ENCODE data around the gene NEDD4L. TPM values are rescaled to one million over a fixed set of nuclear protein-coding genes. Genes with fewer than 3 reads are reported as not detected.
A peak's percentile ranks its signal among the peaks of the same experiment; 100 is the strongest.

Gene NEDD4L
- total RNA-seq, 1 experiment from 2014 or later = 108 TPM

DNA sequence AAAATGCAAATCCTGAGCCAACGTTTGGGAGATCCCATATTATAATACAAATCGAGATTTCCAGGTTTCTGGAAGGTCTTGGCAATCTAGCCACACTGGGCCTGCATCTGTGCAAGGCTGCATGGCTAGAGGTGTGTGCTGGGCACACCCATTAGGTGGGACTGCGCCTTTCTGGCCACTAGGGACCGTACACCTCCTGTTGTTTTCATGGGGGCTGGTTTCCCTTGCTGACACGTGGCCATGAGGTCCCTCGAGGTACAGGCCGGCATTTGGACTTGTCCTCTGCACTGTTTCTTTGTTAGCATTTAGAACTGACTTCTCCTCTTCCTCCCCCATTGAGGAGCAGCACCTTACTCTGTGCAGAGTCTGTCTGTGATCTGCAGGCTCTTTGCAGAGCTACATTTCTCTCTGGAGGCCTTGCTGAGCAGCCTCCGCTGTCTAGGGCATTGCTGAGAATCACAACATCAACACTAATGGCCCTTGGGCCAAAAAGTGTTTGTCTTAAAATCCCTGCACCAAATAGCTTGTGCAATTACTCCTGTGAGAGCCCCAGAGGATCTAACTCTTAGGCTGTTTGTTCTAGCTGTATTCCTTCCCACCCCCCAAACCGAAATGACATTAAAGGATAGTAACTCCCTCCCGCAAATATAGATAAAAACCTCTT is 131.2 kb downstream of the NEDD4L start:
- DNase-seq (ENCODE audit: unreplicated experiment) = no peak
- H3K9me3 Mint-ChIP-seq (ENCODE audit: unreplicated experiment) = no peaks in the 10 kb centered on the region
- TF ChIP-seq, protein P1, sequence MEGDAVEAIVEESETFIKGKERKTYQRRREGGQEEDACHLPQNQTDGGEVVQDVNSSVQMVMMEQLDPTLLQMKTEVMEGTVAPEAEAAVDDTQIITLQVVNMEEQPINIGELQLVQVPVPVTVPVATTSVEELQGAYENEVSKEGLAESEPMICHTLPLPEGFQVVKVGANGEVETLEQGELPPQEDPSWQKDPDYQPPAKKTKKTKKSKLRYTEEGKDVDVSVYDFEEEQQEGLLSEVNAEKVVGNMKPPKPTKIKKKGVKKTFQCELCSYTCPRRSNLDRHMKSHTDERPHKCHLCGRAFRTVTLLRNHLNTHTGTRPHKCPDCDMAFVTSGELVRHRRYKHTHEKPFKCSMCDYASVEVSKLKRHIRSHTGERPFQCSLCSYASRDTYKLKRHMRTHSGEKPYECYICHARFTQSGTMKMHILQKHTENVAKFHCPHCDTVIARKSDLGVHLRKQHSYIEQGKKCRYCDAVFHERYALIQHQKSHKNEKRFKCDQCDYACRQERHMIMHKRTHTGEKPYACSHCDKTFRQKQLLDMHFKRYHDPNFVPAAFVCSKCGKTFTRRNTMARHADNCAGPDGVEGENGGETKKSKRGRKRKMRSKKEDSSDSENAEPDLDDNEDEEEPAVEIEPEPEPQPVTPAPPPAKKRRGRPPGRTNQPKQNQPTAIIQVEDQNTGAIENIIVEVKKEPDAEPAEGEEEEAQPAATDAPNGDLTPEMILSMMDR (IDR thresholded peaks at IDR 0.05; ENCODE audit: unreplicated experiment) = no peak
- H3K27me3 Mint-ChIP-seq (ENCODE audit: insufficient read depth, unreplicated experiment) = no peaks in the 10 kb centered on the region
- no TSS peak for BruUV-seq (replicated peaks)
- H3K36me3 Mint-ChIP-seq (ENCODE audit: insufficient read depth, unreplicated experiment) = no peaks in the 10 kb centered on the region
- H3K4me3 Mint-ChIP-seq (ENCODE audit: unreplicated experiment) = no peak overlapping the region
- ChIA-PET CTCF (interaction anchor here (0.7 to 1.3 kb wide), 3 partner anchors 27 to 132 kb away, joined by 4 read pairs; no protein-coding TSS in a partner anchor), POLR2A (interaction anchor here (1.0 to 1.2 kb wide), 2 partner anchors 17 to 32 kb away, joined by 3 read pairs; no protein-coding TSS in a partner anchor)
- intact Hi-C loops (cut with micrococcal nuclease) = no loop called here
- peaks cover 12% of the 10 kb centered on the region for H3K4me1 Mint-ChIP-seq (ENCODE audit: insufficient read depth, unreplicated experiment)
- H3K27ac Mint-ChIP-seq (ENCODE audit: low read depth, unreplicated experiment) = no peak overlapping the region

DNA sequence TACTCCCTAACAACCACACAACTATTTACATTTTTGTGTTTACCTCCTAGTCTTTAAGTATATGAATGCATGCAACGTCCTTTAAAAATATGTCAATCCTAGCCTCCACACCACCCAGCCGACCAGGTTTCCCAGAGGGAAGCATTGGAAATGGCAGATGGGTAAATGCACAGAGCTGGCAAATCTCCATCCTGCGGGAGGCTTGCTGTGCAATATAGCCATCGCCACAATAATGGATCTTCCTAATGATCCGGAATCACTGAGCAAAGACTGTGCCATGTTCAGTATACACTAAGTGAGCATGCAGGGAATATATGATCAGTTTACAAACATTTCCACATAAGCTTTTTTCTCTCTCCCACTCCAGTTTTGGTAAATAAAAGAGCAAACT is 131.8 kb downstream of the NEDD4L start:
- no peaks in the 10 kb centered on the region for H3K36me3 Mint-ChIP-seq (ENCODE audit: insufficient read depth, unreplicated experiment)
- BruUV-seq (replicated peaks) = no TSS peak
- H3K9me3 Mint-ChIP-seq (ENCODE audit: unreplicated experiment) = no peaks in the 10 kb centered on the region
- no peaks in the 10 kb centered on the region for H3K27me3 Mint-ChIP-seq (ENCODE audit: insufficient read depth, unreplicated experiment)
- no peak overlapping the region for H3K27ac Mint-ChIP-seq (ENCODE audit: low read depth, unreplicated experiment)
- no peak for DNase-seq (ENCODE audit: unreplicated experiment)
- ChIA-PET CTCF (interaction anchor here (0.6 to 1.3 kb wide), 4 partner anchors 9 to 132 kb away, joined by 4 read pairs; no protein-coding TSS in a partner anchor), POLR2A (interaction anchor here (1.0 to 2.2 kb wide), 2 partner anchors 17 to 58 kb away, joined by 3 to 6 read pairs; no protein-coding TSS in a partner anchor)
- intact Hi-C loops (cut with micrococcal nuclease) = no loop called here
- H3K4me3 Mint-ChIP-seq (ENCODE audit: unreplicated experiment) = no peak overlapping the region
- peaks cover 12% of the 10 kb centered on the region for H3K4me1 Mint-ChIP-seq (ENCODE audit: insufficient read depth, unreplicated experiment)
- TF ChIP-seq, protein P1 (IDR thresholded peaks at IDR 0.05; ENCODE audit: unreplicated experiment) = no peak

DNA sequence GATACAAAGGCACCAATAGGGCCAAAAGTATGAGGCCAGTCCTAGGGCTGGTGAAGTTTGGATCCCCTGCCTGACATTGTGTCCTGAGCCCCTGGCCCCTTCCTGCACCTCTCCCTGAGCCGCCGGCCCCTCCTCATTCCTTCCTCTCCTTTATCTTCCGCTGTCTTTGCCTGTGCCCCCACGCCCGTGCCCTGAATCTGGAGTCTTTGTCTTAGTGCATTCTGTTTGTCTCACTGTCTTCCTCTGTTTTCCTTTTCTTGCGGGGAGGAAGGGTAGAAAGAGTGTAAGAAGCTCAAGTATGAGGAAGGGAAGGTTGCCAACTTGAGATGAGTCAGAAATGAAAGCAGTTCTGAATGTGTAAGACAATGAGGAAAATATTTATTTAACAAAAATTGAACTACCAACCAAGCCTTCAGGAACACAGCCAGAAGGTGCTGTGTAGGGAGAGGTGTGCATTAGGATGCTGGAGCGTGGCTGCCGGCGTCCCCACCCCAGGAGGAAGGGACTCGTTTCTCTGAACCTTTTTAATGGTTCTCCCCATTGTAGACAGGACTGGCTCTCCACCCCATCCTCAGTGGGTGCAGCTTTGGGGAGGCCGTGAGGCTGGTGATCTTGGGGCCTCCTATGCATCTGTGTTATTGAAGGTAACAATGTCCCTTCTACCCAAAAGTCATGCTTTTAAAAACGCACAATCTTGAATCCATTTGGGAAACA is 133.1 kb downstream of the NEDD4L start:
- peak; percentile 93 for DNase-seq (ENCODE audit: unreplicated experiment)
- ChIA-PET CTCF (interaction anchor here (0.5 to 1.8 kb wide), 7 partner anchors 20 to 295 kb away, joined by 3 to 7 read pairs (median 4); partner anchors contain the start of gene NEDD4L), POLR2A (interaction anchor here (0.6 to 2.2 kb wide), 15 partner anchors 9 to 198 kb away, joined by 3 to 8 read pairs (median 5); partner anchors contain the start of gene NEDD4L)
- Mint-ChIP-seq H3K36me3 (ENCODE audit: insufficient read depth, unreplicated experiment) (no peaks in the 10 kb centered on the region), H3K27me3 (ENCODE audit: insufficient read depth, unreplicated experiment) (no peaks in the 10 kb centered on the region), H3K27ac (ENCODE audit: low read depth, unreplicated experiment) (peak overlapping the region; percentile 71), H3K9me3 (ENCODE audit: unreplicated experiment) (no peaks in the 10 kb centered on the region), H3K4me3 (ENCODE audit: unreplicated experiment) (peak overlapping the region; percentile 24), H3K4me1 (ENCODE audit: insufficient read depth, unreplicated experiment) (peaks cover 12% of the 10 kb centered on the region)
- intact Hi-C loops (cut with micrococcal nuclease) = no loop called here
- BruUV-seq (replicated peaks) = no TSS peak
- TF ChIP-seq, protein P1 (IDR thresholded peaks at IDR 0.05; ENCODE audit: unreplicated experiment) = no peak

DNA sequence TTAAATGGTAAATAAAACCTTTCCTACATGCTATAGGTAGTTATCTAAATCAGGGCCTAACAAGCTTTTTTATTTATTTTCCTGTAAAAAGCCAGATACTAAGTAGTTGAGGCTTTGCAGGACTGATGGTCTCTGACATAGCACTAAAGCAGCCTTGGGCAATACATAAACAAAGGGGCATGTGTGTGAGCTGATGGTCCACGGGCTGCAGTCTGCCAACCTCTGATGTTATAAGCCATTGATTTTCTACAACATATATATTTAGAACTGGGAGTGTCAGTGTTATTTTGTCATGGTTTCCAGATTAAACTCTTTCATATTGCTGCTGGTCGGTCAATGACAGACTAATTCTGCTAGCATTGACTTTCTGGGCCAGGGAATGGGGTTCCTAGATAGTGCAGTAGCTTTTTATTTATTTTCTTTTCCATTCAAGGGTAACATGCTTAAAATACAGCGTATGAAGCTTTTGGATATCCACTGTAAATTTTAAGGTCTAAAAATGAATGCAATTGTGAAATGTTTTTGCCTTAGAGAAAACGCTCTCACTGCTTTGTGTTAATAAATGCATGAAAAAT is 134.0 kb downstream of the NEDD4L start:
- H3K4me3 Mint-ChIP-seq (ENCODE audit: unreplicated experiment) = no peak overlapping the region
- peaks cover 12% of the 10 kb centered on the region for H3K4me1 Mint-ChIP-seq (ENCODE audit: insufficient read depth, unreplicated experiment)
- no peaks in the 10 kb centered on the region for H3K27me3 Mint-ChIP-seq (ENCODE audit: insufficient read depth, unreplicated experiment)
- TF ChIP-seq, protein P1 (IDR thresholded peaks at IDR 0.05; ENCODE audit: unreplicated experiment) = no peak
- ChIA-PET POLR2A (interaction anchor here (0.9 to 2.2 kb wide), 12 partner anchors 8 to 144 kb away, joined by 3 to 8 read pairs (median 4); partner anchors contain the start of gene NEDD4L), CTCF (interaction anchor here (0.5 to 1.8 kb wide), 9 partner anchors 9 to 296 kb away, joined by 3 to 7 read pairs (median 5); partner anchors contain the start of gene NEDD4L)
- H3K27ac Mint-ChIP-seq (ENCODE audit: low read depth, unreplicated experiment) = no peak overlapping the region
- H3K9me3 Mint-ChIP-seq (ENCODE audit: unreplicated experiment) = no peaks in the 10 kb centered on the region
- DNase-seq (ENCODE audit: unreplicated experiment) = no peak
- intact Hi-C loops (cut with micrococcal nuclease) = no loop called here
- BruUV-seq (replicated peaks) = no TSS peak
- H3K36me3 Mint-ChIP-seq (ENCODE audit: insufficient read depth, unreplicated experiment) = no peaks in the 10 kb centered on the region

Data from MCF 10A (cell line).